DOHH2 (cell line): ENCODE data around the gene DPP10.

Source experiments
- H3F3A ChIP-seq: fragments of 200-600 bp; sonication (generic), shearing (Covaris generic); 2 replicates; pipeline ENCODE4 v1.6.0; 2016; ENCODE audit warnings: antibody characterized with exemption, mild to moderate bottlenecking; ENCODE audit not compliant: control insufficient read depth, insufficient read depth
- H3K27ac ChIP-seq: fragments of 200-600 bp; sonication (generic); 2 replicates; pipeline ENCODE4 v1.5.1; 2014; ENCODE audit warnings: low read depth, mild to moderate bottlenecking, low read length, moderate library complexity
- H3K27me3 ChIP-seq: fragments of 200-600 bp; sonication (generic); 2 replicates; pipeline ENCODE4 v1.6.1; 2014; ENCODE audit warnings: mild to moderate bottlenecking, low read length, mixed read lengths; ENCODE audit not compliant: control insufficient read depth
- H3K36me3 ChIP-seq: fragments of 200-600 bp; sonication (generic); 2 replicates; pipeline ENCODE4 v1.6.1; 2014; ENCODE audit warnings: mild to moderate bottlenecking, low read length, moderate library complexity, mixed read lengths; ENCODE audit not compliant: control insufficient read depth
- H3K4me1 ChIP-seq: fragments of 200-600 bp; sonication (generic); 2 replicates; pipeline ENCODE4 v1.6.1; 2014; ENCODE audit warnings: mild to moderate bottlenecking, low read length, mixed read lengths; ENCODE audit not compliant: control insufficient read depth
- H3K4me2 ChIP-seq: fragments of 200-600 bp; sonication (generic); 2 replicates; pipeline ENCODE4 v1.6.0; 2014; ENCODE audit warnings: mild to moderate bottlenecking, low read length, moderate library complexity
- H3K4me3 ChIP-seq: fragments of 200-600 bp; sonication (generic); 2 replicates; pipeline ENCODE4 v1.5.1; 2014; ENCODE audit warnings: mild to moderate bottlenecking, low read length, mixed read lengths
- H3K79me2 ChIP-seq: fragments of 200-600 bp; sonication (generic); 2 replicates; pipeline ENCODE4 v1.6.1; 2014; ENCODE audit warnings: mild to moderate bottlenecking, low read length, mixed read lengths; ENCODE audit not compliant: control insufficient read depth
- H3K9me2 ChIP-seq: fragments of 200-600 bp; sonication (generic); replicated peaks from 2 replicates; pipeline ENCODE4 v1.6.1; 2014; ENCODE audit warnings: mild to moderate bottlenecking, low read length, mixed read lengths; ENCODE audit not compliant: control insufficient read depth
- H3K9me3 ChIP-seq: fragments of 200-600 bp; sonication (generic); 2 replicates; pipeline ENCODE4 v1.6.1; 2014; ENCODE audit warnings: antibody characterized with exemption, low read length, mixed read lengths; ENCODE audit not compliant: control insufficient read depth, insufficient read depth
- H4K20me1 ChIP-seq: fragments of 200-600 bp; sonication (generic); 2 replicates; pipeline ENCODE4 v1.6.0; 2014; ENCODE audit warnings: low read depth, mild to moderate bottlenecking, antibody characterized with exemption, low read length, moderate library complexity; ENCODE audit not compliant: control insufficient read depth, insufficient read depth
- EZH2phosphoT487 ChIP-seq: fragments of 200-600 bp; sonication (generic); IDR thresholded peaks from 2 replicates; pipeline ENCODE4 v1.6.1; 2017; ENCODE audit warnings: borderline replicate concordance, mild to moderate bottlenecking, antibody characterized with exemption, low read length, moderate library complexity, mixed read lengths
- TF ChIP-seq, protein P1 (sequence below): fragments of 200-600 bp; sonication (generic); IDR thresholded peaks from one replicate; pipeline ENCODE4 v1.5.1; 2014; ENCODE audit warnings: antibody characterized with exemption, mild to moderate bottlenecking, low read depth, low read length; ENCODE audit not compliant: poor library complexity, severe bottlenecking

The DPP10 gene

DNA sequence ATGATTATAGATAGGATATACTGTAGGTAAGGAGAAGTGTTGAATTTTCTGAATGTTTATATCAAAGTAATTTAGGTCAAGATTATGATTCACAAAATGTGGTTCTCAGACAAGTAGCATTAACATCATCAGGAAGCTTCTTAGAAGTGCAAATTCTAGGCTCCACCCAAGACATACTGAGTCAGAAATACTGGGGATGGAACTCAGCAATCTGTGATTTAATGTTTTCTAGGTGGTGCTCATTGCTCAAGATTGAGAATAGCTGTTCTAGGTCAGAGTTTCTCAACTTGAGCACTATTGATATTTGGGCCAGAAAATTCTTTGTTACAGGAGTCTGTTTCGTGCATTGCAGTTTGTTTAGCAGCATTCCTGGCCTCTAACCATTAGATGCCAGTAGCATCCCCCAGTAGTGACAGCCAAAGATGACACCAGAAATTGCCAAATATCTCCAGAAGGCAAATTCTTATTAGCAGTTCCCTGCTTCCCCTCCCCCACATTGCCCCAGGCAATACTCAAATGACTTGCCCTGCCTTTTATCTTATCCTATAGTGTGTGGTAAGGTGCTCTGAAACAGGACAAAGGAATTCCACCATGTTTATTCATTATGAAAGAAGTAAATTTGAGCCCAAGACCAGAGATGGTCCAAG is 1001.2 kb downstream of the DPP10 start:
- Histone ChIP-seq H3K4me1 (no peaks in the 10 kb centered on the region), H3K9me3 (peaks cover 9% of the 10 kb centered on the region; the same call in 1 of the 2 replicates), H3K79me2 (no peaks in the 10 kb centered on the region), H4K20me1 (no peaks in the 10 kb centered on the region), H3K9me2 (no peaks in the 10 kb centered on the region), H3K27ac (no peak overlapping the region), H3K4me2 (no peak overlapping the region), H3K27me3 (no peaks in the 10 kb centered on the region), H3K4me3 (no peak overlapping the region), H3K36me3 (no peaks in the 10 kb centered on the region), H3F3A (no peaks in the 10 kb centered on the region)
- no peak for TF ChIP-seq EZH2phosphoT487
- TF ChIP-seq, protein P1, sequence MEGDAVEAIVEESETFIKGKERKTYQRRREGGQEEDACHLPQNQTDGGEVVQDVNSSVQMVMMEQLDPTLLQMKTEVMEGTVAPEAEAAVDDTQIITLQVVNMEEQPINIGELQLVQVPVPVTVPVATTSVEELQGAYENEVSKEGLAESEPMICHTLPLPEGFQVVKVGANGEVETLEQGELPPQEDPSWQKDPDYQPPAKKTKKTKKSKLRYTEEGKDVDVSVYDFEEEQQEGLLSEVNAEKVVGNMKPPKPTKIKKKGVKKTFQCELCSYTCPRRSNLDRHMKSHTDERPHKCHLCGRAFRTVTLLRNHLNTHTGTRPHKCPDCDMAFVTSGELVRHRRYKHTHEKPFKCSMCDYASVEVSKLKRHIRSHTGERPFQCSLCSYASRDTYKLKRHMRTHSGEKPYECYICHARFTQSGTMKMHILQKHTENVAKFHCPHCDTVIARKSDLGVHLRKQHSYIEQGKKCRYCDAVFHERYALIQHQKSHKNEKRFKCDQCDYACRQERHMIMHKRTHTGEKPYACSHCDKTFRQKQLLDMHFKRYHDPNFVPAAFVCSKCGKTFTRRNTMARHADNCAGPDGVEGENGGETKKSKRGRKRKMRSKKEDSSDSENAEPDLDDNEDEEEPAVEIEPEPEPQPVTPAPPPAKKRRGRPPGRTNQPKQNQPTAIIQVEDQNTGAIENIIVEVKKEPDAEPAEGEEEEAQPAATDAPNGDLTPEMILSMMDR, result no peak

DNA sequence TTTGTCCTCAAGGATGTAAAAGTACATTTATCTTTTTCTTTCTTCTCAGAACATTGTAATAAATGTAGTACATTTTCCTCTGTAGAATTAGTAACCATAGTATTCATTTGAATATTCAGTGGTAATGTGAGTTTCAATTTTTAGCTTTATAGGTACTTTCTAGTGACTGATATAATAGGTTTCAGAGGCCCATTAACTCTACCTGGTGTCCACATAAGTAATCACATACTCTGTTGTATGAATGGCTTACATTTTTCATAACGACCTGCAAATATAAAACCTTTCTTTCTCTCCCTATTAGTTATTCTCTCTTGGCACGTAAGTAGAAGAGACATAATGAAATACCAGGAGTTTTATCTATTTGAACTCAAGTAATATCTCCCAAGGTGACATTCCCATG is 1017.6 kb downstream of the DPP10 start:
- no peaks in the 10 kb centered on the region for H4K20me1 ChIP-seq
- no peaks in the 10 kb centered on the region for H3K36me3 ChIP-seq
- no peak overlapping the region for H3K27ac ChIP-seq
- no peak for TF ChIP-seq EZH2phosphoT487
- TF ChIP-seq, protein P1, result no peak
- no peaks in the 10 kb centered on the region for H3K4me1 ChIP-seq
- H3K9me2 ChIP-seq, result no peaks in the 10 kb centered on the region
- no peaks in the 10 kb centered on the region for H3K9me3 ChIP-seq
- H3K79me2 ChIP-seq, result no peaks in the 10 kb centered on the region
- H3K4me2 ChIP-seq, result no peak overlapping the region
- no peaks in the 10 kb centered on the region for H3K27me3 ChIP-seq
- H3F3A ChIP-seq, result no peaks in the 10 kb centered on the region
- H3K4me3 ChIP-seq, result no peak overlapping the region

DNA sequence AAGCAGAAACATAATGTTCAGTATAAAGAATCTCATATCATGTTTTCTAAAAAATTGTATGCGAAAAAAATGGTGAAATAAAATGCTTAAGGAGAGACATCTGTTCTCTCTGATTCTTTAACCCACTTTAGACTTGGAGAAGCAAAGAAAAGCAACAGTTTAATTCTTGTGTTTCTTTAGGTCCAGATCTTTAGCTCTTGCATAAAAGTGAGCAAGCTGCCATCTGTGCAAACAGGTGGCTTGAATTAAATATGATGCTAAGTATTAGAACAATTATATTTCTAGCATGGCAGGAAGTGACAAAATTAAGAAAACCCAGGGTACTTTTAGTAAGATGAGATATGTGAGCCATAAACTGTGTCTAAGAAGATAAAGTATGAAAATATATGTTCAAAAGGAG is 1038.3 kb downstream of the DPP10 start:
- TF ChIP-seq, protein P1, result no peak
- TF ChIP-seq EZH2phosphoT487, result no peak

More for the DNA sequence above, 1038.3 kb downstream of the DPP10 start:
- H3K27ac ChIP-seq, result no peak overlapping the region
- 0 out of 2 replicates have a peak, but pooled peaks cover 4% of the 10 kb centered on the region for H3K9me3 ChIP-seq
- H3K4me2 ChIP-seq, result no peak overlapping the region
- H3K79me2 ChIP-seq, result no peaks in the 10 kb centered on the region
- H3K4me1 ChIP-seq, result no peaks in the 10 kb centered on the region
- no peak overlapping the region for H3K4me3 ChIP-seq
- no peaks in the 10 kb centered on the region for H4K20me1 ChIP-seq
- no peaks in the 10 kb centered on the region for H3K36me3 ChIP-seq
- H3K9me2 ChIP-seq, result no peaks in the 10 kb centered on the region
- H3K27me3 ChIP-seq, result no peaks in the 10 kb centered on the region
- no peaks in the 10 kb centered on the region for H3F3A ChIP-seq
